HepG2 (cell line): ENCODE measurements around the gene PSMB10. TPM values are rescaled to one million over a fixed set of nuclear protein-coding genes. Genes with fewer than 3 reads are reported as not detected.

Source experiments
- BHLHE40 ChIP-seq: IDR thresholded peaks from 2 replicates; pipeline ENCODE4 v1.6.1; 2011; ENCODE audit warnings: low read length, improper control_type of control experiment
- BORCS8-MEF2B ChIP-seq: sonication (generic); formaldehyde crosslinking; IDR thresholded peaks from 2 replicates; pipeline ENCODE4 v1.8.0; 2022; ENCODE audit warnings: mild to moderate bottlenecking, missing genetic modification reagents
- CREM ChIP-seq, 2 experiments: sonication (generic) in 1 of 2; formaldehyde crosslinking in 1 of 2; IDR thresholded peaks; 2 replicates each; pipeline versions ENCODE4 v1.4.0 to v1.6.1; 2016 to 2020; ENCODE audit warnings: antibody characterized with exemption in 1 of 2, mild to moderate bottlenecking in 1 of 2, missing genetic modification reagents in 1 of 2
- ELF4 ChIP-seq: sonication (generic); formaldehyde crosslinking; IDR thresholded peaks from 2 replicates; pipeline ENCODE4 v1.5.0; 2020; ENCODE audit warnings: missing genetic modification reagents, mild to moderate bottlenecking, moderate library complexity, borderline replicate concordance
- HNF4G ChIP-seq, 2 experiments: sonication (generic) in 1 of 2; formaldehyde crosslinking in 1 of 2; IDR thresholded peaks; 2 replicates each; pipeline versions ENCODE4 v1.4.0 to v1.6.1; 2011 to 2020; ENCODE audit warnings: borderline replicate concordance in 2 of 2, low read depth in 2 of 2, mild to moderate bottlenecking in 2 of 2, low read length in 1 of 2, missing genetic modification reagents in 1 of 2, moderate library complexity in 1 of 2
- KDM5B ChIP-seq: sonication (generic); formaldehyde crosslinking; IDR thresholded peaks from 2 replicates; pipeline ENCODE4 v1.4.0; 2020; ENCODE audit warnings: missing genetic modification reagents, mild to moderate bottlenecking, borderline replicate concordance
- PHF20 ChIP-seq: sonication (generic); formaldehyde crosslinking; IDR thresholded peaks from 2 replicates; pipeline ENCODE4 v1.5.0; 2020; ENCODE audit warnings: mild to moderate bottlenecking, missing genetic modification reagents
- PITX1 ChIP-seq: sonication (generic); formaldehyde crosslinking; IDR thresholded peaks from 2 replicates; pipeline ENCODE4 v1.5.1; 2020; ENCODE audit warnings: mild to moderate bottlenecking, missing genetic modification reagents
- POLR2A ChIP-seq, 2 experiments: IDR thresholded peaks; 2 replicates each; pipeline ENCODE4 v1.6.1; 2011; ENCODE audit warnings: low read depth in 2 of 2, low read length in 2 of 2, mild to moderate bottlenecking in 1 of 2, moderate library complexity in 1 of 2; ENCODE audit not compliant: insufficient read depth in 1 of 2
- RXRA ChIP-seq: sonication (generic); formaldehyde crosslinking; IDR thresholded peaks from 2 replicates; pipeline ENCODE4 v1.5.1; 2020; ENCODE audit warnings: missing genetic modification reagents
- SRY ChIP-seq: sonication (generic); formaldehyde crosslinking; IDR thresholded peaks from 2 replicates; pipeline ENCODE4 v1.8.0; 2022; ENCODE audit warnings: mild to moderate bottlenecking, missing genetic modification reagents
- ZMAT3 ChIP-seq: sonication (generic); formaldehyde crosslinking; conservative IDR thresholded peaks from 2 replicates; pipeline ENCODE4 v1.7.0; 2021; ENCODE audit warnings: missing genetic modification reagents
- ZNF121 ChIP-seq: sonication (generic); formaldehyde crosslinking; IDR thresholded peaks from 2 replicates; pipeline ENCODE4 v1.5.0; 2020; ENCODE audit warnings: mild to moderate bottlenecking, missing genetic modification reagents
- ZNF317 ChIP-seq: sonication (generic); formaldehyde crosslinking; IDR thresholded peaks from 2 replicates; pipeline ENCODE4 v1.5.0; 2020; ENCODE audit warnings: mild to moderate bottlenecking, missing genetic modification reagents
- ZNF543 ChIP-seq: sonication (generic); formaldehyde crosslinking; IDR thresholded peaks from 2 replicates; pipeline ENCODE4 v1.4.0; 2020; ENCODE audit warnings: mild to moderate bottlenecking, missing genetic modification reagents
- ZNF687 ChIP-seq: sonication (generic); formaldehyde crosslinking; IDR thresholded peaks from 2 replicates; pipeline ENCODE4 v1.5.1; 2020; ENCODE audit warnings: mild to moderate bottlenecking, missing genetic modification reagents, moderate library complexity
- ZNF788 ChIP-seq: sonication (generic); formaldehyde crosslinking; IDR thresholded peaks from 2 replicates; pipeline ENCODE4 v1.5.0; 2020; ENCODE audit warnings: mild to moderate bottlenecking, missing genetic modification reagents, borderline replicate concordance
- ZSCAN25 ChIP-seq: sonication (generic); formaldehyde crosslinking; IDR thresholded peaks from 2 replicates; pipeline ENCODE4 v1.8.0; 2022; ENCODE audit warnings: mild to moderate bottlenecking, missing genetic modification reagents
- polyA plus RNA-seq, 8 experiments: library from polyadenylated mRNA; depleted of rRNA in 3 of 8; stranded (reverse) in 7 of 8; unstranded in 1 of 8; fragments of >200 nt; fragmentation: Illumina TruSeq in 4 of 8; extraction: Trizol in 4 of 8; gene quantifications; 2 replicates each; pipeline versions ENCODE4 v1.2.1 to v1.2.3, GENCODE V29; 2011 to 2016; ENCODE audit warnings: low read depth in 4 of 8, missing spikeins in 1 of 8, mixed read lengths in 1 of 8; ENCODE audit not compliant: insufficient read depth in 1 of 8
- total RNA-seq, 5 experiments: library from RNA; depleted of rRNA; stranded (reverse); fragments of >200 nt; fragmentation: Illumina TruSeq; extraction: Trizol; gene quantifications; 2 replicates each; pipeline ENCODE4 v1.2.3, GENCODE V29; 2016; ENCODE audit warnings: low read depth in 1 of 5

Gene PSMB10
- total and polyA plus RNA-seq, 2 of the 13 experiments (the other 11 are each of a cell fraction or from before 2014, with no cell fraction given), result 12.7 to 65.9 TPM

GRCh38 chr16:67969254-67970039 is 32.8 kb upstream of the PSMB10 start (continued):
- TF ChIP-seq BHLHE40 (no peak), ZNF687 (CRISPR knock-in tag) (peak; percentile 72), ZMAT3 (peak; percentile 13; the same call in 1 of the 2 replicates), PITX1 (CRISPR knock-in tag) (peak; percentile 73), SRY (CRISPR knock-in tag) (peak; percentile 10; the same call in 1 of the 2 replicates), ELF4 (CRISPR knock-in tag) (0 out of 2 replicates have a peak, but pooled peaks have one; percentile 19), ZNF317 (CRISPR knock-in tag) (0 out of 2 replicates have a peak, but pooled peaks have one; percentile 33), BORCS8-MEF2B (CRISPR knock-in tag) (peak; percentile 56; the same call in 1 of the 2 replicates), ZNF543 (CRISPR knock-in tag) (no peak; the same call in 1 of the 2 replicates), ZNF121 (0 out of 2 replicates have a peak, but pooled peaks have one; percentile 30), PHF20 (peak; percentile 17; the same call in 1 of the 2 replicates), HNF4G (IDR thresholded peaks at IDR 0.05; ENCODE audit: borderline replicate concordance, low read depth, low read length) (peak; percentile 24; the same call in 1 of the 2 replicates), HNF4G (CRISPR knock-in tag; IDR thresholded peaks at IDR 0.05; ENCODE audit: borderline replicate concordance, low read depth) (no peak), POLR2A (IDR thresholded peaks at IDR 0.05; ENCODE audit: insufficient read depth in 1 of 2, low read depth in 2 of 2, low read length in 2 of 2) (peak in 1 of 2 experiments; percentile 72; a peak in 1 of 4 replicates), RXRA (CRISPR knock-in tag) (peak; percentile 23; the same call in 1 of the 2 replicates), ZSCAN25 (peak; percentile 90; the same call in 1 of the 2 replicates), KDM5B (peak; percentile 22; the same call in 1 of the 2 replicates), ZNF788 (CRISPR knock-in tag) (0 out of 2 replicates have a peak, but pooled peaks have one; percentile 39), CREM (IDR thresholded peaks at IDR 0.05) (peak; percentile 45), CREM (CRISPR knock-in tag; IDR thresholded peaks at IDR 0.05) (no peak)
